Measurements from ENCODE around the gene CORO6. TPM values are rescaled to one million over a fixed set of nuclear protein-coding genes. Genes with fewer than 3 reads are reported as not detected.

CORO6 gene
- polyA plus RNA-seq, 5 donors, result 3.4 to 8.2 (median 5.5) TPM

DNA sequence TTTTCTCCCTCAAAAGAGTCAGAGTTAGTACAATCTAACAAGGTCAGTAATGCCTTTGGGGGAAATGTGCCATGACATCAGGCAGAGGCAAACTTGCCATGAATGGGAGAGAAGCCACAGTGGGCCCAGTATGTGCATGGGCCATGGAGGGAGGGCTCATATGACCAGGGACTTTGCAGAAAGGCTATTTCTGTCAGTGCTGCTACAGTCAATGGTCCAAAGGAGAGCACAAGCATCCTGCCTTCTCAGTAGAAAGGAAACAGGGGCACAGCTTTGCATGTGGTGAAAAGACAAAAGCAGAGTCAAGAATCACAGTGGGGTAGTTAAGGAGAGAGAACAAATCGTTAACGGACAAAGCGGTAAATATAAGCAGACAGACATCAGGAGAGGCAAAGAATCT lies 11.2 kb upstream of the CORO6 start:
- DNase-seq, result no peak

- DNase-seq, result no peak
Measured at GRCh38 chr17:29630630-29631193, 8.0 kb upstream of the CORO6 start.

- DNase-seq, result no peak
Measured at GRCh38 chr17:29629839-29630238, 7.1 kb upstream of the CORO6 start.

DNA sequence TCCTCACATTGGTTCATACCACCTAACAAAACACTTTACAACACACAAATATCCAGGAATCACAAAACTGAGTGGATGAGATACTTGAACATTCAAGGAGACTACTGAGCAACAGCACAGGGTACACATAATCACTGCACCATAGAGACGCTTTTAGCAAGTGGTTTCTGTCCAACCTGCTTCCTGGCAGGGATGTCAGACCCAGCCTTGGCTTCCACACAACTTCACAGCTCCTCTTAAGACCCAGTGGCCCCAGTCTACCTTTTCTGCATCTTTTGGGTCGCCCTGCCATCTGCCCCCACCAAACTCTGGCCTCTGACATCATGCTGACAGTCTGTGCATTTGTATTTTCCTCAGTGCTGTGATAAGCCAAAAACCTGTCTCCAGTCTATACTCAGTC lies 5.9 kb upstream of the CORO6 start:
- DNase-seq, result no peak

DNA sequence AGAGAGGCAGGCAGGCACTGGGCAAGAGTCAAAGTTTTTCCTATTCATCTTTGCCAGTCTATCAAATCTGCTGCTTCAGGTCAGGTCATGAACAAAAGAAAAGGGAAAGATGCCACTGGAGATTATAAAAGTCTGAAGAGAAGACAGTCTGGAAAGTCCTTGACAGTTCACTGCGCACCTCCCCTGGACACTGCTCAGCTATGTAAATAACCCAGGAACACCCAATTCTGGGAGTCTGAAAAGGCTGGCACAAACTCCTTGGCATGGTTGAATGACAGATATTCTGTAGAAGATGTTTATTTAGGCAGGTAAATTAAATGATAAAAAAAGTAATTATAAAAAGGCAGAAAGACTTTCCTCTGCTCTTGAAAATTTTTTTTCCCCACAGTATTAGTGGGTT lies 5.2 kb upstream of the CORO6 start:
- no peak for DNase-seq

GRCh38 chr17:29625037-29625750 lies 2.5 kb upstream of the CORO6 start:
- DNase-seq, result no peak

- no peak for DNase-seq
Measured at GRCh38 chr17:29624586-29624985, 1.9 kb upstream of the CORO6 start.

- no peak for DNase-seq
Measured at GRCh38 chr17:29623283-29623647, 553 bp upstream of the CORO6 start.

GRCh38 chr17:29621751-29622194 lies 939 bp downstream of the CORO6 start:
- DNase-seq, result no peak

GRCh38 chr17:29620779-29621500 lies 1.8 kb downstream of the CORO6 start:
- no peak for DNase-seq

DNA sequence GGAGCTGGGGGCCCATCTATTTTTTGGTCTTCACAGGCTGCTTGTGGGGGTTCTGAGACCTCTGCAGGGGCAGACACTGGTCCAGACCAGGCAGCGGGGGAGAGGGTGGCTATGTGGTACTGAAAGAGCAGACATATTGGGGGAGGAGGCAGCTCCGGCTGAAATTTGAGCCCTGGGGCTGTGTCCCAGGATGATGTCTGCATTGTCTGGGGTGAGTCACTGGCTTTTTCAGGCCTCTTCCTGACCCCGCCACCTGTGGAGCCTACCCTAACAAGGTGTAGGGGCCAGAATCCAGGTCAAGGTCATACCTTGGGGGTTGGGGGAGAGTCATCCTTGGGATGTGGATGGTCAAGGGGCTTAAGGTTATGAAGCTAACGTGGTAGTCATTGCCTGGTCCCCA lies 2.4 kb downstream of the CORO6 start:
- DNase-seq, result no peak

GRCh38 chr17:29619251-29619650 lies 3.5 kb downstream of the CORO6 start:
- no peak for DNase-seq

DNA sequence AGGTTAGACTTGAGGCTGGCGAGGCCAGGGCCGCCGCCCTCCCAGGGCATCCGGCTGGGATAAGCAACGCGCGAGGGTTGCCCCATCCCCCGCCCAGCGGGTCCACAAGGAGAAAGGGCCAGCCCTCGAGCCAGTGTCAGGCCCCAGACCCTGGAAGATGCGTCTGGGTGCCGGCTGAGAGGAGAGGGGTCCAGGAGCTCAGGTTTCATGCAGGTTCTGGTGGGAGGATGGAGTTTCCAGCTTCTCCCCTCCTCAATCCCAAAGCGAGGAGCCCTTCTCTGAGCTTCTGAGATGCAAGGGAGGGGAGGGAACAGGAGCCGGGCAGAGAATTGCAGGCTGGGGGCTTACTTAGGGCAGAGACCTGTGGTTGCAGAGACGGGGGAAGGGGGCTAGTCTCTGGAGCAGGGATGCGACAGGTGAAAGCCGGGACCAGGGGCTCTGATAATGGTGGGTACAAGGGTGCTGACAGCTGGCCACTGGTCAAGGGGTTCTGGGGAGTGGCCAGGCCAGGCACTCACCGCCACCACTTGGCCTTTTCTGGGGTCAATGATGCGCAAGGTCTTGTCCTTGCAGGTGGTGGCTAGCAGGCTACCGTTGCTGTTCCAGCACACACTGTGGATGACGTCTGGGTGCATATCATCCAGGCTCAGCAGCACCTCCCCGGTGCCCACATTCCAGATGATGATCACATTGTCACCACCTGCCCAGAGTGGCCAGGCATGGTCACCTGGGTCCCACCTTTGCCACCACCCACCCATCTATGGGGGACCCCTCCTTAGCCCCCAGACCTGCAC lies 4.2 kb downstream of the CORO6 start:
- no peak for DNase-seq

DNA sequence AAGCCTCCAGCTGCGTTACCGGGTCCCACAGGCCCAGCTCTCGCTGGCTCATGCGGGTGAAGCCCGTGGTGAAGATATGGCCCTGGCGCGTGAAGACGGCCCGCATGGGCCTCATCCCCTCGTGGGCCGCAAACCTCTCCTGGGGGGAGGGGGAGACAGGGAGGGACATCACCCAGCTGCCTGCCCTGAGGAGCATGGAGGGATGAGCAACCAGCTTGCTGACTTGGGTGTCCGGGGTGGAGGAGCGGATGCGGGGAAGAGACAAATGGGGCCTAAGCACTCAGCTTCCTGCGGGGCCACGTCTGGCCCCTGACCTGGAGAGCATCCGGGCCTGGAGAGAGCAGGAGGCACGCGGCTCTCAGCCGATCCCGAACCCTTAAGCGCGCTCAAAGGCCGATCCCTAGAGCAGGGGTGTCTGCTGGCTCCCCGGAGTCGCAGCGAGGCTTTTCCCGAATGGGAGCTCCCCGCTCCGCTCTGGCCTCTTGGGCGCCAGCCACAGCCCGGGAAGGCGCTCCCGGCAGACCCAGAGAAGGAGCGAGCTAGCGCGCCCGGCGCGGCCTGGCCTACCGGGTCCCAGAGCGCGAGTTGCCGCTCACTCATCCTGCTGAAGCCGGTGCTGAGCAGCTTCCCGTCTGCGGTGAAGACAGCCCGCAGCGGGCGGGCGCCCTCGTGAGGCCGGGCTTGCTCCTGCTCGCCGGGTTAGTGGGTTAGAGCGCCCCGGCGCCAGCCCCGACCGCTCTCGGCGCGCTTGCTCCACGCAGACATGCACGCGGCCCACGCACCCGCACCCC lies 5.0 kb downstream of the CORO6 start:
- DNase-seq, result no peak

- no peak for DNase-seq
Measured at GRCh38 chr17:29617125-29617480, 5.6 kb downstream of the CORO6 start.

GRCh38 chr17:29616300-29617048 lies 6.2 kb downstream of the CORO6 start:
- no peak for DNase-seq

DNA sequence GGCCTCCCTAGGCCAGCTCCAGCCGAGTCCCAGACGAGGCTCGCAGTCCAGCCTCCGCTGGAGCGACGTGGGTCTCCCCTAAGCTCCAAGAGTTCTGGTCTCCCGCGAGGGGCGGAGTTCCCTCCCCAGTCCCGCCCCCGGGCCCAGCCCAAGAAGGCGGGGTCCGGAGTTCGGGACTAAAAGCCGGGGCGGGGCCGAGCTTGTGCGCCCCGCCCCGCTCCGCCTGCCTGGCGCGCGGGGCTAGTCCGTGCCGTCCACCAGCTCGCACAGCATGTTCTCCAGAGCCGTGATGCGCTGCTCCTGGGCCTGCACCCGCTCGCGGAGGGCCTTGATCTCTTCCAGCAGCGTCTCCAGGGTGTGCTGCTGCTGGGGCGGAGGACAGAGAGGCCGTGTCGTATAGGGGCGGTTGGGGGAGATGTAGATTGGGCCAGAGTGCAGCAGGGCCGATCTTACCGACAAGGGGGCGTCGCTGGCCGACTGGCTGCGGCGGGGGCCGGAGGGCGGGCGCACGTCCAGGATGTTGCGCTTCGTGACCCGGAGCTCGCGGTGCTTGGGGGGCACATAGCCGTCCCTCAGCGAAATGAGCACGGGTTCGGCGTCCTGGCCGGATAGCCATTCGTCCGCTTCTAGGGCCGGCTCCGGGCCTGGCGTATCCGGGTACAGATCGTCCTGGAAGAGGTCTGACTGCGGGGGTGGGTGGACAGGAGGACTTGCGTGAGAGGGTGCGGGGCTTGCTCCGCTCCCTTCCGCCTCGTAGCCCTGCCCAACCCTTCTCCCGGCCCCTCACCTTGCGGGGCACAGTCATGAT lies 7.0 kb downstream of the CORO6 start:
- peak; percentile 76 to 78 for DNase-seq

DNA sequence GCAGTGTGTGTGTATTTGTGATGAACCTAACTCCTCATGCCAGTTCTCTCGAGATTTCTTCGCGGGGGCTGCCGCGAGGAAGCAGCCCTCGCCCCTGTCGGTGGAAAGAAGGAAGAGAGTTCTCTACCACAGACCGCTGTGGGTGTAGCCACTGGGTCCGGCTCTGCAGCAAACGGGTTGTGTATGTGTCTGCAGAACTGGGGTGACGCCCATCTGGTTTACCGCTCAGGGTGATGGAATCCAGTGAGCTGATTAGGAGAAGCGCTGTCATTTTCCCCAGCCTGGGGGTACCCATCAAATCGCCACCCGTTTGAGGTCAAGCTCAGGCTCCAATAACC lies 7.7 kb downstream of the CORO6 start:
- DNase-seq, result no peak

DNA sequence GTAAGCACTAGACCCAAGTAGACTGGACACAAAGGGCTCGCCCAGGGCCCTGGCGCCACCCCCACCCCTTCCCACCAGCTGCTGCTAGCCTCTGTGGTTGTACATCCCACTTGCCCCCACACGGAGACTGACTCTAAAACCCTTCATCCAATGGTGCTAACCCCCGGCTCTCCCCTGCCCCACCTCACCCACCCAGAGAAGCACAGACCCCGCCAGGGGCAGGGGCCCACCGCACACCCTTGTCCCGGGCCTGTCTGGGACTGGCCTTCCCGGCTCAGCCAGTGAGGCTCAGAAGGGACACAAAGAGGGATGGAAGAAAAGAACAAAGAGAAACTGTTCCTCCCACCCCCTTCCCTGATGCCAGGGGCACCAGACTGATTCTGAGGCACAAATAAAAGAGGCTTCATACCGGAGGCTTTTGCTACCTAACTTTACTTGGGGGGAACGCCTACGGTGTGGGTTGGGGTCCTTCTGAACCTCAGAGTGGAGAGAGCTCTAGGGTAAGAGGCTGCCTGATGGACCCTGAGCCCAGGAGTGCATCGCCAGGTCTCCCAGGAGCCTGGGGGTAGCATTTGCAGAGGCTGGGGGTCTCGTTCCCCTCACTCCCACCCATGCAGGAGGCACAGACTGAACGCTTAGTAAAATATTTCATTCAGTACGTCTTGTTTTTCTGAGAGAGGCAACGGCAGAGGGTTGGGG lies 8.2 kb downstream of the CORO6 start:
- no peak for DNase-seq

DNA sequence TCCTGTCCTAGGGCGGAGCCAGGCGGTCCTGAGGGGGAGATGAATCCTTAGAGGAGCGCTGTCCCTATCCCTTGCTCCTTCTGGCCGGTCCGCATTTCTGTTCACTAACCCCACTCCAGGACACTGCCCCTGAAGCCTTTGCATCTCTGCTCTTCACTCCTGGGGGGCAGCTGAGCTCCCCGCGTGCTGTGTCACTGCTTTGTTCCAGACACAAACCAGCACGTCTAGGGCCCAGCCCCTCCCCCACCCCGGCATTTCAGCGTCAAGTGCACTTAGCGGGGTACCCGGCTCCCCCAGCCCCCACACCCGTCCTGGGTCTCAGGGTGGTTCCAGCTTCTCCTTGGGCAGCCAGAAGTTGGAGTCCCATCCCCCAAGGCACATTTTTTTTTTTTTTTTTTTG lies 8.9 kb downstream of the CORO6 start:
- no peak for DNase-seq

All from right lung (tissue), 5 donors.